DND-41 (cell line): ENCODE results near the gene RACK1.

Source experiments
- CTCF ChIP-seq: IDR thresholded peaks from 2 replicates; pipeline ENCODE4 v1.5.1; 2012; ENCODE audit warnings: borderline replicate concordance, low read length, moderate library complexity, mild to moderate bottlenecking; ENCODE audit not compliant: poor library complexity, severe bottlenecking; ENCODE audit errors: extremely low read depth
- EZH2 ChIP-seq: IDR thresholded peaks from 3 replicates; pipeline ENCODE4 v1.6.1; 2012; ENCODE audit warnings: borderline replicate concordance, low read depth, mild to moderate bottlenecking, moderate library complexity, low read length, inconsistent platforms; ENCODE audit not compliant: severe bottlenecking

GRCh38 chr5:181243564-181244343, at the start of gene RACK1:
- TF ChIP-seq CTCF: no peak
- TF ChIP-seq EZH2: no peak
